ENCODE results near the gene TCF4. TPM values are rescaled to one million over a fixed set of nuclear protein-coding genes. Genes with fewer than 3 reads are reported as not detected.

The TCF4 gene
- total RNA-seq, 1 donor from 2014 or later: 204 TPM

- ATAC-seq (no peak), DNase-seq (ENCODE audit: low spot score) (no peak)
- intact Hi-C loops (cut with DNase I): no loop called here
These were observed 278.7 kb downstream of the TCF4 start for GRCh38 chr18:55309249-55309648.

DNA sequence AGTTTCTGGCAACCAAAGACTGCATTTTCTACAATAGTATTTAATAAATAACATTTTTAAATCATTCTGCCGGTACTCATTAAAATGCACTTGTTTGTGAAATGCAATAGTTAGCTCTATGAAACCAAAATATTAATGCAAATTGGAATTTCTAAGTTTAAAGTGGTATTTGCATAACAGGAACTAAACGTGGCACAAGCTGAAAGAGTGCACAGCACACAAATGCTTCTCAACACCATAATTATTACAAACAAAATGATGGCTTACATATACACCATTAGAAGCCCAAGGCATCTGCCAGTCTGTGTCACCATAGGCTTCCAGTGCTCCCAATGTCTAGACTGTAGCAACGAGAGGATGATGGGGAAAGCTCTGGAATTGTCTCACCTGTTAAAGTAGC lies 280.5 kb downstream of the TCF4 start:
- ATAC-seq: no peak
- DNase-seq (ENCODE audit: low spot score): no peak
- intact Hi-C loops (cut with DNase I): no loop called here

DNA sequence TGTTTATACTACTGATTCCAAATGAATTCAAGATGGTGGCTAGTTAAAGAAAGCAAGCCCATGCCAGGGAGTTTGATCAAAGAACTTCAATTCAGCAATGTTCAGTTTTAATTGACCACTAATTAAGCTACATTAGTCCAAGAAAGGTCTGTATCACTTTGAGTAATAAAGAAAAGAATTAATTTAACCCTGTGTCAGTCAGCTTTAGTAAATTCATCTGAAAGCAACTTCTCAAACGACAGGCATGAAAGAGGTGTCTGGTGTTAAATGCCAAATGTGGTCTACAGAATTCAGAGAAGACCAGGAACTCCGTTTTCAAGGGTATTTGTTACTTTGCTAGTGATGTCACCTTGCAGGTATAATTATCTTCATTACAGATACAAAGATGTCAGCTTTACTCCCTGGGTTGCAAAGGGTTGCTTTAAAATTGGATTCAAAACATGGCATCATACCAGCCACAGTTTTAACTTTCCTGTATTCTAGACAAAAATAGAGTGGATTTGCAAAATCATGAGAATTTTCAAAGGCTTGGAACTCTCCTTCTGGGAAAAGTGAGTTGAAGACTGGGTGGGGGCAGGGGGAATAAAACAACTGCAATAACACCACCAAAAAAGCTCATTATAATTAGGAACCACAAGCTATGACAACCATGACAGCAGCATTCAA lies 281.5 kb downstream of the TCF4 start:
- intact Hi-C loops (cut with DNase I): no loop called here
- ATAC-seq: no peak
- no peak for DNase-seq (ENCODE audit: low spot score)

DNA sequence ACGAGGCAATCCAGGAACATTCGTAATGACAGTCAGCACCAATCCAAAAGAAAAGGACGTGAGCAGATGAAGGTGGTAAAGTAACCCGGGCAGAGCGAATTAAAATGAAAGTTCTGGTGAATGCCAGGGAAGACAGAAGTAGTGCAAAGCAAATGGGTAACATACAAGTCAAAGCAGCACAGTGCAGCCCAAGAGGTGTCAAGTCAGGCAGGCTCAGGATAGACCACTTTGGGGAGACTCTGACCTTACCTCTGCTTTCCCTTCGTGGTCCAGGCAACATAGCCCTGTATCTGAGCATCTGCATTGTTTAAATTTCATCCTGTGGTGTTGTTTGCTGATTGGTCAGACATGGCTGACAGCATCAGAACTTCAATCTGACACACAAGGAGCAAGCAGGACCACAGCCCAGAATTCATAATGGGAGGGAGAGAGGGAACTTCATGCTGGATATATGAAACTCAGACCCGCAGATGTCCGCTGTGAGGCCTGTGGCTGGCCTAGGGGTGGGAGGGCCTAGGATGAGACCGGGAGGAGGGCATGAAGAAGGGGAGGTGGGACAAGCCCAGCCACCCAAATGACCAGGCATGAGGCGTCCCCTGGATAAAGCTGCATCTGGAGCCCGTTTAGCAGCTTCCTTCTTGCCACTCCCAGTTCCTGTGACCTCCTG lies 285.7 kb downstream of the TCF4 start:
- ATAC-seq: peak; percentile 72
- intact Hi-C loops (cut with DNase I): no loop called here
- DNase-seq (ENCODE audit: low spot score): no peak

GRCh38 chr18:55301824-55302166 lies 286.2 kb downstream of the TCF4 start:
- intact Hi-C loops (cut with DNase I): no loop called here
- ATAC-seq (peak; percentile 31), DNase-seq (ENCODE audit: low spot score) (no peak)

DNA sequence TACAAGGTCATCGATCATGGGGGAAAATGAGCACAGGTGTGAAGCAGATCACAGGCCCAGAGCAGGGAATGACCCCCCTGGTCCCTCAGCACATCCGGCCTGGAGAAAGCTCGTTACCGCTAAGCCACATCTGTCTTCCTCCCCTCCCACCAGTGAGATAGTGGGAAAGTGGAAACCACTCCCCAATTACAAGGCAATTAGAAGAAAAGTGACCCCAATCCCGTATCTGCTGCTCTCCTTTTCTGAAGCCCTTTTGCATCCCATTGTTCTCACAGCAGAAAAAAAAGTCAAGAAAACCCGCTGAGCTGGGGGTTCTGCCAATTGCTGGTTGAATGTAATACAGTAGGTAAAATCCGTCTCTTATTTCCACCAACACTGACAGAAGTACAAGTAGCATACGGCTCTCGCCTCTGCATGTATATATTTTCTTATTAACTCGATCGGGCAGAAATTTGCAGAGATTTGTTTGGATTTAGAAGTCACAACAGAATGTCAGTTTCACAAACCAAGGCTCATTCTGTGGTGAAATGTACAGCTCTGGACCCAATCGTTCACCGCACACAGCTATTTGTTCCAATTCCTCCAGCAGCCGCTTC lies 287.0 kb downstream of the TCF4 start:
- DNase-seq (ENCODE audit: low spot score) (no peak), ATAC-seq (peak; percentile 61)
- intact Hi-C loops (cut with DNase I): no loop called here

DNA sequence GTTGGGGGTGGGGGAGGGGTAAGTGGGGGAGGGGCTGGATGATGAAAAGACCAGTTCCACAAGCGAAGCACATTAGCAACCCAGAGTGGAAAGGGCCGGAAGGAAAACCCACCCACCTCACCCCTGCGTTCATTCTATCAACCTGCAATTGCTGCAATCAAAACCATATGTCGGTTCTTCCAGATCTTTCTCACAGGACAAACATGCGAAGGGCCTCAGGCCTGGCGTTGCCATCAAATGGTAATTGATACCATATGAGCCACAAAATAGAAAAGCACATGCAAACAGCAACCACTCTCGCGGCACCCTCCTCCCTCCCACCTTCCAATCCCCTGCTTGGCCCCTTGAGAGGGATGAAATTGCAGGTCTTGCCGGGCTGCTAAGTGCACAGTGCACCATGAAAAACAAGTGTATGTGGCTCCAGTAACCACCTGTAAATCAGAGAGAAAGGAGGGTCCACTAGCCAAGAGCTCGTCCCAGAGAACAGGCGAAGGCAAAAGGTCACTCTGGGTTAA lies 287.5 kb downstream of the TCF4 start:
- peak; percentile 60 for ATAC-seq
- DNase-seq (ENCODE audit: low spot score): peak; percentile 54
- intact Hi-C loops (cut with DNase I): no loop called here

GRCh38 chr18:55296778-55297177 lies 291.2 kb downstream of the TCF4 start:
- ATAC-seq: no peak

GRCh38 chr18:55296115-55296514 lies 291.9 kb downstream of the TCF4 start:
- ATAC-seq (no peak), DNase-seq (ENCODE audit: low spot score) (no peak)
- intact Hi-C loops (cut with DNase I): no loop called here

More at GRCh38 chr18:55296778-55297177, 291.2 kb downstream of the TCF4 start:
- intact Hi-C loops (cut with DNase I): no loop called here
- no peak for DNase-seq (ENCODE audit: low spot score)

DNA sequence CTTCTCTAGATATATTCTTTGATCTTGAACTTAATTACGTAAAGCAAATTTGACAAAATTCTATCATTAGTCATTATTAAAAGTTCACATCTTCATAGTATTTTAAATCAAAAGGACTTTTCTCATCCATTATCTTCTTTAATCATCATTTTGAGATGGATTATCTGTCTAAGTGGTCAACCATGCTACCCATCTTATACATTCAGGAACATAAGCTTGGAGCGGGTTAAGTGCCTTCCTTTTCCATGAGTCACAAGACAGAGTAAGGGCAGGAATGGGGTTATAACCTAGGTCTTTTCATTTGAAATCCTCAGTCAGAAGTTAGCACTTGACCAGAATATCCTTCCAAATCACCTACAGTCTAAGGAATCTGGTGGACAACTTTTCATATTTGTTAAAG lies 297.1 kb downstream of the TCF4 start:
- intact Hi-C loops (cut with DNase I): no loop called here
- no peak for ATAC-seq

GRCh38 chr18:55289775-55290174 lies 298.2 kb downstream of the TCF4 start:
- intact Hi-C loops (cut with DNase I): no loop called here

More for the DNA sequence above, 297.1 kb downstream of the TCF4 start:
- DNase-seq (ENCODE audit: low spot score): no peak

GRCh38 chr18:55289048-55289447 lies 298.9 kb downstream of the TCF4 start:
- no peak for DNase-seq (ENCODE audit: low spot score)
- no peak for ATAC-seq
- intact Hi-C loops (cut with DNase I): no loop called here

More at GRCh38 chr18:55289775-55290174, 298.2 kb downstream of the TCF4 start:
- DNase-seq (ENCODE audit: low spot score) (no peak), ATAC-seq (no peak)

DNA sequence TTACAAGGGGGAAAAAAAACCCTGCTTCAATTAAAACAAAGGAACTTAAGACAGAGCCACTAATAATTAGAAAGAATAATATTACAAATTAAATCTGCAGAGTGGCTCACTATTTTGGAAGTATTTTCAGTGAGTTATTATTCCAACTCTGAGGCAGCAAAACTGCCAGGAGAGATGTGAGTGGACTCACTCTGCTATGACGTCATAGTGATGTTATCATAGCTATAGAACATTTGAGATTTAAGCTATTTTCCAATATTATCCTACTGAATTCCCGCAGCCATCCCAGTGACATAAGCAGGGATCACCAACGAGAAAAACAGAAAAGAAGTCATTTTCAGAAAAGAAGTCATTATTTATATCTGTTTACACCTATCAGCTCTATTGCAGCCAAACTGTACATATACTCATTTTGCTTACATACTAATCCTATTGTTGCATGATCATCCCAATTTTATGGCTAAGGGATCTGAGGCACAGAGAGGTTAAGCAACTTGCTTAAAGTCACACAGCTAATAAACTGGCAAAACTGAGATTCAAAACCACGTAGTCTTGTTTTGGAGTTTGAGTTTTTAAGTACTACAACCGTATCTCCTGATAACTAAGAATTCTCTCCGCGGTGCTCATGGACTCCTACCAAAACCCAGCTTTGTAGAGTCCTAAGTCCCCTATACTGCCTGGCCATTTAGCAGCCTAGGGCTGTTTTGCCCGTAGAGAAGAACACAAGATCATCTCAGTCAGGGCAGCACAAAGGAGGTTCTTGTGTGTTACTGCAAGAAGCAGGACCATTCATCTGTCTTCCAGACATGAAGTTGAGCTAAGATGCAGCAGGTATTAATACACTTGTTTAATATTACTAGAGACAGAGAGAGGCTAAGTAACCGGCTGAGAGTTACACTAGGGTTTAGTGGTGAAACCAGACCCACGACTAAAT lies 299.8 kb downstream of the TCF4 start:
- DNase-seq (ENCODE audit: low spot score) (no peak), ATAC-seq (no peak)
- intact Hi-C loops (cut with DNase I): no loop called here

DNA sequence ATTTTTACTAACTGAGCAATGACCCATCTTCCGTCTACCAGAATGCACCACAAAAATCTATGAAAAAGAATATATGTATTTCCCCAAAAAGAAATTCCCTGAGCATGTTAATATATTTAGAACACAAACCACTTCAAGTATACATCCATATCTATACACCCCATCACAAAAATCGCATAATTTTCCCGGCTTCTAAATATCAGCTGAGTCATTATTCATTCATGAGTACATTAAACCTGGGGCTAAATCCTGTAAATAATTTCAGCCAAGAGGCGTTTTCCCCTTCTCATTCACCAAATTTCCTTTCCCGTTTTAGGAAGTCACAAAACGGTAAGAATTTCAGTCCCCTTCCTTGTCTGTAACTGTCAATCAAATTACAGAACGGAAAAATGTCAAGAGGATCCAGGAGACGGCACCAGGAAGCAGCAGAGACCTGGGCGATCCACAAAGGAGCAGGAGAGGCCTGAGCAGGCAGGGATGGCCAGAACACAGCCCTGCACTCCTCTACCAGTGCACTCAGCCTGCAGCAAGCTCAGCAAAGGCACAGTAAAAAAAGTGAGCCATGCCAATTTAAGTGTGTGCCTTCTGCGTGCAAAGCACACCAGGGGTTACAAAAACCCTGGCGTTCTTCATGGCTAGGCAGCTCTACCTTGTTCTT lies 300.7 kb downstream of the TCF4 start:
- ATAC-seq (no peak), DNase-seq (ENCODE audit: low spot score) (no peak)
- intact Hi-C loops (cut with DNase I): no loop called here

DNA sequence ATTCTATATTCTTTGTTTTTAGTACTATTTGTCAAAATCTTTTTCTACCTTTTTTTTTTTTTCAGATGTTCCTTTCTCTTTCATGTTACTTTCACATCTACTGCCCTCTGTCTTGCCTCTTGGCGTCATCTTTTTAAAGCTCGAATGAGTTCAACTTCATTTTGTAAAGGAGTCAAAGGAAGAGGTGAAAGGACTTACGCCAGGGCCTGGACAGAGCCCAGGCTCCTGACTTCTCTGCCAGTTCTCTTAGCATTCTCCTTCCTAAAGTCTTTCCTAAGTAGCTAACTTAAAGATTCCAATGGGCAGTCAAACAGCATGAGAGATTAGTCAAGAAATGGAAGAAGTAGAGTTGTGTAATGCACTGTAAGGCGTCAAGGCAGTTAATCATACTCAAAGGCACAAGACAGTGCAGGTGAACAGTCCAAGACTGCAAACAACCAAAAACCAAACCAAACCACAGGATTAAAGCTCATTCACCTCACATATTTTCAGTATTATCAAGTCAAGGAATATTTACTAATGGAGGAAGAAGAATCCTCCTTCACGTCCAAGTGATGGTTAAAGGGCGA lies 301.7 kb downstream of the TCF4 start:
- no peak for DNase-seq (ENCODE audit: low spot score)
- peak; percentile 52 for ATAC-seq
- intact Hi-C loops (cut with DNase I): no loop called here

- no peak for DNase-seq (ENCODE audit: low spot score)
- intact Hi-C loops (cut with DNase I): no loop called here
- ATAC-seq: no peak
These were observed 303.4 kb downstream of the TCF4 start for GRCh38 chr18:55284614-55285013.

DNA sequence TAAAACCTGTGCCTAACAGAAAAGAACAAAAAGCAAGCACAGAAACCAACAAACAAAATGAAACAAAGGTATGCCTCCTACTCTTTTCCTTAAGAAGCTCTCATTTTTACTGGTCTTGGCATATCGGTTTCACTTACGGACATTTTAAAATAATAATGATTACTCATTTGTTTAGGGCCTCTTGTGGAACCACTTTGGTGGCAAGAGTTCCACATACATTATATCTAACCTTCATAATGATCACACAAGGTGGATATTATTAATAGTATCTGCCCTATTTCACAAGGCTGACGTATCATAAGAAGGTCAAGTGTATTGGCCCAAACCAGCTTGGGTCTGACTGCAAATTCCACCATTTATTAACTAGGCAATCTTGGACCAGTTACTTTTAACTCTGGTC lies 304.7 kb downstream of the TCF4 start:
- intact Hi-C loops (cut with DNase I): no loop called here
- DNase-seq (ENCODE audit: low spot score): no peak
- ATAC-seq: no peak

DNA sequence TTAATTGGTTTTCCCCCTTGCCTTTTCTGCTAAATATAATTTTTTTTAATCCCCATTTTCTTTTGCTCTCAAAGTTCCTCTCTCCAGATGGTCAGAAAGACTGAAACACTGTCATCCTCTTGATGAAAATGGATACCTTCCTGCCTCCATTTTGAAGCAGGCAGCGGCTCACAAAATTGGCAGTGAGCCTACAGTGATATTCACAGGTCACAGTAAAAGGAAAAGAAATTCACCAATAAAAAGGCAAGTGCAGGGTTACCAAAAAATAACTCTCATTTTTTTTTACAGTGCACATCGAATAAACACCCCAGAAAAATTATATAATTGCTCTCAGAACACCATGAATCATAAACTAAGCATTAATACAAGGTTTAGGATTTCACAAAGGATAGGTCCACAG lies 307.5 kb downstream of the TCF4 start:
- ATAC-seq: no peak
- intact Hi-C loops (cut with DNase I): no loop called here

More for the DNA sequence above, 307.5 kb downstream of the TCF4 start:
- DNase-seq (ENCODE audit: low spot score): no peak

Measured in sciatic nerve (tissue), 2 donors.